Osteoblast (primary cell): ENCODE measurements around the gene FUT1. TPM values are rescaled to one million over a fixed set of nuclear protein-coding genes. Genes with fewer than 3 reads are reported as not detected.

Experiments used
- DNase-seq: peaks from one replicate; pipeline ENCODE4 v3.0.0; 2011; ENCODE audit warnings: low spot score, mixed read lengths; ENCODE audit not compliant: insufficient read length; ENCODE audit errors: missing footprints
- H2AFZ ChIP-seq: 2 replicates; pipeline ENCODE4 v1.6.0; 2011; ENCODE audit warnings: mild to moderate bottlenecking, low read length
- H3K27ac ChIP-seq: 2 replicates; pipeline ENCODE4 v1.5.1; 2011; ENCODE audit warnings: mild to moderate bottlenecking, low read depth, low read length, moderate library complexity
- H3K27me3 ChIP-seq: 2 replicates; pipeline ENCODE4 v1.6.0; 2012; ENCODE audit warnings: mild to moderate bottlenecking, control low read depth, inconsistent platforms, low read length, moderate library complexity; ENCODE audit not compliant: insufficient read depth
- H3K36me3 ChIP-seq: 2 replicates; pipeline ENCODE4 v1.5.1; 2011; ENCODE audit warnings: mild to moderate bottlenecking, low read length, control low read depth, moderate library complexity; ENCODE audit not compliant: insufficient read depth
- H3K4me1 ChIP-seq: 2 replicates; pipeline ENCODE4 v1.5.1; 2011; ENCODE audit warnings: mild to moderate bottlenecking, low read length, control low read depth, moderate library complexity; ENCODE audit not compliant: insufficient read depth
- H3K4me2 ChIP-seq: 2 replicates; pipeline ENCODE4 v1.6.0; 2011; ENCODE audit warnings: mild to moderate bottlenecking, low read length; ENCODE audit not compliant: insufficient read depth
- H3K4me3 ChIP-seq: fragments of 200-600 bp; sonication (generic); 3 replicates; pipeline ENCODE4 v1.5.1; 2012; ENCODE audit warnings: mild to moderate bottlenecking, low read length, inconsistent platforms; ENCODE audit not compliant: insufficient read depth
- H3K79me2 ChIP-seq: 2 replicates; pipeline ENCODE4 v1.6.0; 2012; ENCODE audit warnings: mild to moderate bottlenecking, low read length, control low read depth, inconsistent platforms; ENCODE audit not compliant: insufficient read depth
- H3K9me3 ChIP-seq: 2 replicates; pipeline ENCODE4 v1.5.1; 2011; ENCODE audit warnings: low read depth, low read length, control low read depth
- H4K20me1 ChIP-seq: 2 replicates; pipeline ENCODE4 v1.6.0; 2012; ENCODE audit warnings: mild to moderate bottlenecking, low read length, control low read depth; ENCODE audit not compliant: insufficient read depth
- total RNA-seq: library from RNA; depleted of rRNA; stranded (reverse); fragments of >200 nt; gene quantifications from 2 replicates; pipeline ENCODE4 v1.2.3, GENCODE V29; 2012
- TF ChIP-seq, protein P1 (sequence below): IDR thresholded peaks from 2 replicates; pipeline ENCODE4 v1.5.1; 2011; ENCODE audit warnings: mild to moderate bottlenecking, low read depth, low read length, moderate library complexity; ENCODE audit errors: extremely low read depth

The FUT1 gene
- total RNA-seq, 1 donor, result under 0.01 TPM

DNA sequence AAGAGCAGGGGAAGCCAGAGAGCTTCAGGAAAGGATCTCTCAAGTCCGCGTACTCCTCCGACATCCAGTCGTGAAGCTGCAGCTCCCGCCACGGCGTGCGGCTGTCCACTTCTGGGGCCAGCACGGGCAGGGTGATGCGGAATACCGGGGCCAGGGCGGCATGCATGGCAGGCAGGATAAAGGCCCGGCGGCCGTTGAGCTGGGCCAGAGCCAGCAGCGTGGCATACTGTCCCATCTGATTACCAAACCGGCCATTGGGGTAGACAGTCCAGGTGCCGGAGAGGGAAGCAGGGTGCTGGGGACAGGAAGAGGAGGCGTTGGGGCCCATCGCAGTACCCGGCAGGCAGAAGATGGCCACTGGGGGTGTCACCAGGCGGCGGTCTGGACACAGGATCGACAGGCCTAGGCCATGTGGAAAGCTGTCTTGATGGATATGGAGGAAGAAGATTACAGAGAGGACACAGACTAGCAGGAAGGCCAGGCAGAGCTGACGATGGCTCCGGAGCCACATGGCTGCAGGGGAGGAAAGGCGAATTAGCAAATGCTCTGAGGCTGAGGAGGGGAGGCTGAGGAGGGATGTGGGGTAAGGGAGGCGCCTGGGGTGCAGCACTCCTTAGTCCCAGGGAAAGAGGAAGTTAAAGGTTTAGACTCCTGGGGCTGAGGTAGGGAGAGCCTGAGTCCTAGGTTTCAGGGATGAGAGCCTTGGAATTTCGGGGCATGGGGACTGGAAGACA, 1.5 kb downstream of the FUT1 start:
- no peak overlapping the region for H3K4me3 ChIP-seq
- no peak overlapping the region for H3K4me2 ChIP-seq
- no peak overlapping the region for H3K27ac ChIP-seq
- no peak for DNase-seq
- TF ChIP-seq, protein P1, sequence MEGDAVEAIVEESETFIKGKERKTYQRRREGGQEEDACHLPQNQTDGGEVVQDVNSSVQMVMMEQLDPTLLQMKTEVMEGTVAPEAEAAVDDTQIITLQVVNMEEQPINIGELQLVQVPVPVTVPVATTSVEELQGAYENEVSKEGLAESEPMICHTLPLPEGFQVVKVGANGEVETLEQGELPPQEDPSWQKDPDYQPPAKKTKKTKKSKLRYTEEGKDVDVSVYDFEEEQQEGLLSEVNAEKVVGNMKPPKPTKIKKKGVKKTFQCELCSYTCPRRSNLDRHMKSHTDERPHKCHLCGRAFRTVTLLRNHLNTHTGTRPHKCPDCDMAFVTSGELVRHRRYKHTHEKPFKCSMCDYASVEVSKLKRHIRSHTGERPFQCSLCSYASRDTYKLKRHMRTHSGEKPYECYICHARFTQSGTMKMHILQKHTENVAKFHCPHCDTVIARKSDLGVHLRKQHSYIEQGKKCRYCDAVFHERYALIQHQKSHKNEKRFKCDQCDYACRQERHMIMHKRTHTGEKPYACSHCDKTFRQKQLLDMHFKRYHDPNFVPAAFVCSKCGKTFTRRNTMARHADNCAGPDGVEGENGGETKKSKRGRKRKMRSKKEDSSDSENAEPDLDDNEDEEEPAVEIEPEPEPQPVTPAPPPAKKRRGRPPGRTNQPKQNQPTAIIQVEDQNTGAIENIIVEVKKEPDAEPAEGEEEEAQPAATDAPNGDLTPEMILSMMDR, result no peak
- no peaks in the 10 kb centered on the region for H3K36me3 ChIP-seq
- no peaks in the 10 kb centered on the region for H3K79me2 ChIP-seq
- no peaks in the 10 kb centered on the region for H4K20me1 ChIP-seq
- H2AFZ ChIP-seq, result no peak overlapping the region
- H3K9me3 ChIP-seq, result no peaks in the 10 kb centered on the region
- H3K27me3 ChIP-seq, result peaks cover 46% of the 10 kb centered on the region
- H3K4me1 ChIP-seq, result peaks cover 5% of the 10 kb centered on the region

DNA sequence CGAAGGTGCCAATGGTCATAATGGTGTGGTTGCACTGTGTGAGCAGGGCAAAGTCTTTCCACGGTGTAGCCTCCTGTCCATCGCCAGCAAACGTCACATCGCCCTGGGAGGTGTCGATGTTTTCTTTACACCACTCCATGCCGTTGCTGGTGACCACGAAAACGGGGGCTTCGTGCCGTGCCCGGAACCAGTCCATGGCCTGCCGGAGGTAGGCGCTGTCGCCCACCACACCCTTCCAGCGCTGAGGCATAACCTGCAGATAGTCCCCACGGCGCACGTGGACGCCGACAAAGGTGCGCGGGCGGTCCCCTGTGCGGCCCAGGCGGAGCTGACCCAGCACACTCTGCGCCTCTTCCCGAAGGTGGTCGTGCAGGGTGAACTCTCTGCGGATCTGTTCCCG, 2.1 kb downstream of the FUT1 start:
- Histone ChIP-seq H3K36me3 (no peaks in the 10 kb centered on the region), H2AFZ (no peak overlapping the region), H3K4me1 (peaks cover 5% of the 10 kb centered on the region), H3K4me2 (no peak overlapping the region), H3K9me3 (no peaks in the 10 kb centered on the region), H3K27me3 (peaks cover 48% of the 10 kb centered on the region), H4K20me1 (no peaks in the 10 kb centered on the region), H3K27ac (no peak overlapping the region), H3K4me3 (no peak overlapping the region), H3K79me2 (no peaks in the 10 kb centered on the region)
- no peak for DNase-seq
- TF ChIP-seq, protein P1, result no peak

DNA sequence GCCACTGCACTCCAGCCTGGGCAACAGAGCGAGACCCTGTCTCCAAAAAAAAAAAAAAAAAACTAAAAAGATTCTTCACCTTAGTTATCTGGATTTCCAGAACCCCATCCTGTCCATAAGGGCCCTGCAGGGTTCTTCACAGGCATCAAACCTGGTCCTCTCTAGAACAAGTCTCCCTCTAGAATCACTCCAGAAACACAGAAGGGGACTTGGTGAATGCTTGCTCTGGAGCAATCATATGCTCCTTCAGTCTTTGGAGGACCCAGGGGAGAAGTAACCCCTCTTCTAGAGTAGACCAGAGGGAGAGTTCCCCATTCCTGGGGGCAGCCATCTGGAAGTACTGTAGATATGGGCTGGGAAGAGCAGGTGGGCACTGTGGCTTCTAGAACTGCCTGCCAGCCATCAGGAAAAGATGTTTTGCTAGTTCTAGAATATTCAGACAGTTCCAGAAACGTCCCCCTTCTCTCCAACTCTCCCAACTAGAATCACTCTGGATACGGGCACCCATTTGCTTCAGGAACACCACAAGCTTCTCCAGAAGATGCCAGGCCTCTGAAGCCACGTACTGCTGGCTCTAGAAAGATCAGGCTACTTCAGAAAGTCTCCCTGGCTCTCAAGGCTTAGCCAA, 2.8 kb downstream of the FUT1 start:
- no peak overlapping the region for H3K4me2 ChIP-seq
- no peaks in the 10 kb centered on the region for H3K9me3 ChIP-seq
- no peak overlapping the region for H3K4me3 ChIP-seq
- H3K36me3 ChIP-seq, result no peaks in the 10 kb centered on the region
- TF ChIP-seq, protein P1, result no peak
- H3K79me2 ChIP-seq, result no peaks in the 10 kb centered on the region
- H3K4me1 ChIP-seq, result peaks cover 5% of the 10 kb centered on the region
- H2AFZ ChIP-seq, result no peak overlapping the region
- peaks cover 49% of the 10 kb centered on the region for H3K27me3 ChIP-seq
- DNase-seq, result peak; percentile 83
- H3K27ac ChIP-seq, result no peak overlapping the region
- H4K20me1 ChIP-seq, result no peaks in the 10 kb centered on the region
